ENCODE results near the gene TMEM63B.
"Not testable (repeated sequence)": the region's sequence is repeated elsewhere in the genome, so short reads cannot be mapped to it uniquely, and the experiment has no call there.

Gene TMEM63B

DNA sequence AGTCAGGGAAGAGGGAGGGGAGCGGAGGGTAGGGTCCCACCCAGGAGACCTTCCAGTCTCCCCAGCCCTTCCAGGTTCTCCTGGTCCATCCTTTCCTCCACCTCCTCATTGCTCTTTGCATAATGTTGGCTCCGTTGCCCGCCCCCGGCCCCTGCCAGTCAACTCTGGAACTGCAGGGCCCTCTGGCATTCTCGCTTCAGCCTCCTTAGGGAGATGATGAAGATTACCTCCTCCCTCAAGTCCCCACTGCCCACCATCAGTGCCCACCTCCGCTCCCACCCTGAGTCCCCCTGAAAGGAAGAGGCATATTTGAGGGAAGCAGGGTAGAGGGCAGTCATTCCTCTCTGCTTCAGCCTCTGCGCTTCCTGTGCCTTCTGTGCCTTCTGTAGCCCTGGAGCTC lies 8.5 kb downstream of the TMEM63B start:
- H3K4me3 ChIP-seq (ENCODE audit: low read length): no peak overlapping the region
- no peak for TF ChIP-seq ZNF274 (IDR thresholded peaks at IDR 0.05; ENCODE audit: low read depth, low read length)

DNA sequence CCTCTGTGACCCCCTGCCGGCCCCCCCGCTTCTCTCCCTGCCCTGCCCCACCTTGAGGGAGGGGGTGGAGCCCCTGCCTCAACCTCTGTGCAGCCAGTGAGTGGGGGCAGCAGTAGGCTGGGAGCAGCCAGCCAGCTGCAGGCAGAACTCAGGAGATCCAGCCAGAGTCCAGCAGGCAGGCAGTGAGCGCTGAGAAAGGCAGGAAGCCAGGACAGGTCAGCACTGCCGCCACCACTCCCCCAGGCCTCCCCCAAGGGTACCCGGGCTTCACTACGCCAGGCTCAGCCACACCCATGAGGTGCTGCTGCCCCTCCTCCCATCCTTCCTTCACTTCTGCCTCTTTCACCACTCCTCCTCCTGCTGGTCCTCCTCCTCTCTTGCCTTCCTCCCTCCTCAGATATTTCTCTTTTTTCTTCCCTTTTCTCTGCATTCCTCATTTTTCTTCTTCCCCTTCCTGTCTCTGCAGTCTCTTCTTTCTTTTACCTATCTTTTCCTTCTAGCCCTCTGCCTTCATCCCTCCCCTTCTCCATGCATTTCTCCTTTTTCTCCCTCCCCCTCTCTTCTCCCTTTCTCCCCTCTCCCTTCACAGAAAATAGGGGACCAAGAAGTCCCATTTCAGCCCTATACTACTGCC lies 11.5 kb downstream of the TMEM63B start:
- no peak overlapping the region for H3K4me3 ChIP-seq (ENCODE audit: low read length)
- TF ChIP-seq ZNF274 (IDR thresholded peaks at IDR 0.05; ENCODE audit: low read depth, low read length): no peak

DNA sequence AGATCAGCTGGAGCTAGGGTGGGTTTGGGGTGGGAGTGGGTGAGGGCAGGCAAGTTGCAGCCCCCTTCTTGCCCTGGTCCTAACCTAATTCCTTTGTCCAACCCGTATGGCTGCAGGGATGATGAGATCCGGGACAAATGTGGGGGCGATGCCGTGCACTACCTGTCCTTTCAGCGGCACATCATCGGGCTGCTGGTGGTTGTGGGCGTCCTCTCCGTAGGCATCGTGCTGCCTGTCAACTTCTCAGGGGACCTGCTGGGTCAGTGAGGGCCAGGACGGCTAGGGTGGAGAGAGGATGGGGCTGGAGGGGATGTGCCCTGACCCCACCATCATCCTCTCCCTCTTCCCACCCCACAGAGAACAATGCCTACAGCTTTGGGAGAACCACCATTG lies 12.0 kb downstream of the TMEM63B start:
- TF ChIP-seq ZNF274 (IDR thresholded peaks at IDR 0.05; ENCODE audit: low read depth, low read length): no peak
- no peak overlapping the region for H3K4me3 ChIP-seq (ENCODE audit: low read length)

DNA sequence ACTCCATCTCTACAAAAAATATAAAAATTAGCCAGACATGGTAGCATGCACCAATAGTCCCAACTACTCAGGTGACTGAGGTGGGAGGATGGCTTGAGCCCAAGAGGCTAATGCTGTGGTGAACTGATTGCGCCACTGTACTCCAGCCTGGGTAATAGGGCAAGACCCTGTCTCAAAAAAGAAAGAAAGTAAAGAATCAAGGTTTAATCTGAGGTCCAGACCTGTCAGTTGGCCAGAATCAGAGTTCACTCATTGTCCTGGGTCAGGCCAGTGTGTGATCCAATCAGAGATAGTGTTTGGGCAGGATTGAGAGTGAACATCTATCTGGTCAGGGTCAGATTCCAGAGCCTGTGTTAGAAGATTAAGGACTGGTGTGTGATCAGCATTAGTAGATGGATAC lies 15.5 kb downstream of the TMEM63B start:
- TF ChIP-seq ZNF274 (IDR thresholded peaks at IDR 0.05; ENCODE audit: low read depth, low read length): no peak
- H3K4me3 ChIP-seq (ENCODE audit: low read length): no peak overlapping the region

DNA sequence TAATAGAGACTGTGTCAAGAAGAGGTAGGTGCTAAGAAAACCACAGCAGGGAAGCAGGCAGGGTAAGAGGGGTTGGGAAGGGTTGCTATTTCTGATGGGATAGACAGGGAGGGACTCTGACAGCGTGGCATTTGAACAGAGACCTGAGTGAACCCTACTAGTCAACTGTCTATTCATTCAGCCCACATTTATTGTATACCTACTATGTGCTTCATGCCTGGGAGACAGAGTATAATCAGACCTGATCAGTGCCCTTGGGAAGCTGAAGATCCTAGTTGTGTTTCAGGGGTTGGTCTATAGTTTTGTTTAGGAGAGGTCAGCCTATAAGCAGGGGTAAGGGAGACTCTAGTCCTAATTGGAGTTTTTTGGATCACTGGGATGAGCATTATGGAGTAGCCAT lies 16.4 kb downstream of the TMEM63B start:
- no peak for TF ChIP-seq ZNF274 (IDR thresholded peaks at IDR 0.05; ENCODE audit: low read depth, low read length)
- H3K4me3 ChIP-seq (ENCODE audit: low read length): no peak overlapping the region

DNA sequence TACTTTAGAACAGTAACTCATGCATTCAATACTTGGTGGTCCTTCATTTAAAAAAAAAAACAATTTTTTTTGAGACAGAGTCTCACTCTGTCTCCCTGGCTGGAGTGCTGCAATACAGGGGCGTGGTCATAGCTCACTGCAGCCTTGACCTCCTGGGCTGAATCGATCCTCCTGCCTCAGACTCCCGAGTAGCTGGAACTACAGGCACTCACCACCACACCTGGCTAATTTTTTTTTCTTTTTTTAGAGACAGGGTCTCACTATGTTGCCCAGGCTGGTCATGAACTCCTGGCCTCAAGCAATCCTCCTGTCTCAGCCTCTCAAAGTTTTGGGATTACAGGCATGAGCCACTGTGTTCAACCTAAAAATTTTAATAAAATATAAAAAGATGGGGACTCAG lies 17.2 kb downstream of the TMEM63B start:
- not testable (repeated sequence) for H3K4me3 ChIP-seq (ENCODE audit: low read length)

DNA sequence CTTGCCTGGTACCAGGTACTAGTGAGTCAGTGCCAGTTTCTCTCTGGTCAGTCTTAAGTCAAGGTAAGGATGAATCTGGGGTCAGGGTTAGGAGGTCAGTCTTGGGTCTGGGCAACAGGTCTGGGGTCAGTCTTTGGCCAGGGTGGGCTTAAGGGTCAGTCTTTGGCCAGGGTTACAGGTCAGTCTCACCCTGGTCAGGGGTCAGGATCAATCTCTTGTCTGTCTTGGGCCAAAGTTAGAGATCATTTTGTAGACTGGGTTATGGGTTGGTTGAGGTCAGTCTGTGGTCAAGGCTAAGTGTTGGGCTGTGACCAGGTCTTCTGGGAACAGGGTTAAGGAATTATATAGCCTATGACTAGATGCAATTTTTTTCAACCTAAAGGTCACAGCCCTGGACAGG lies 18.5 kb downstream of the TMEM63B start:
- no peak for TF ChIP-seq ZNF274 (IDR thresholded peaks at IDR 0.05; ENCODE audit: low read depth, low read length)
- H3K4me3 ChIP-seq (ENCODE audit: low read length): no peak overlapping the region

DNA sequence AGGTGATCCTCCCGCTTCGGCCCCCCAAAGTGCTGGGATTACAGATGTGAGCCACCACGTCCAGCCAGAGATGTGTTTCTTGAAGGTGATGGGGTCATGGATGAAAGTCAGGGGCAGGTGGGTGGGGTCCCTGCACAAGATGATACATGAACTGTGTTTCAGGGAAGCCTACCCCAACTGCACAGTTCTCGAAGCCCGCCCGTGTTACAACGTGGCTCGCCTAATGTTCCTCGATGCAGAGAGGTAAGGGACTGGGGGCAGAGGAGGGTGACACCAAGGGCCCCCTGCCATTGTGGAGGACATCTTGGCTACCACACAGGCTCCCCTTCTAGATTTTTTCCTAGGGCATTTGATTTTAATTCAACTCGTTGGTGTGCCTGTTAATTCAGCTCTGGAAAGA lies 19.3 kb downstream of the TMEM63B start:
- no peak for TF ChIP-seq ZNF274 (IDR thresholded peaks at IDR 0.05; ENCODE audit: low read depth, low read length)
- no peak overlapping the region for H3K4me3 ChIP-seq (ENCODE audit: low read length)

DNA sequence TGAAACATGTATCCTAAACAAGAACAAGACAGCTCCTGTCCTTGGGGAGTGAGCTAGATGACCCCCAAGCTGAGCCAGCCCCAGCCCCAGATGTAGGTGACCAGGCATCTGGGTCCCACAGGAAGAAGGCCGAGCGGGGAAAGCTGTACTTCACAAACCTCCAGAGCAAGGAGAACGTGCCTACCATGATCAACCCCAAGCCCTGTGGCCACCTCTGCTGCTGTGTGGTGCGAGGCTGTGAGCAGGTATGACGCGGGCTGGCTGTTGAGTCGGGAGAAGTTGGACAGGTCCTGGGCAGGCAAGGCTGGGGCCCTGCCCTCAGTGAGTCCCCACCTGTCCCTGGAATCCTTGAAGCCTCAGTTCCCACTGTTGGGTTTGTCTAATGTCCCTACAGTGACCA lies 19.9 kb downstream of the TMEM63B start:
- H3K4me3 ChIP-seq (ENCODE audit: low read length): no peak overlapping the region
- no peak for TF ChIP-seq ZNF274 (IDR thresholded peaks at IDR 0.05; ENCODE audit: low read depth, low read length)

DNA sequence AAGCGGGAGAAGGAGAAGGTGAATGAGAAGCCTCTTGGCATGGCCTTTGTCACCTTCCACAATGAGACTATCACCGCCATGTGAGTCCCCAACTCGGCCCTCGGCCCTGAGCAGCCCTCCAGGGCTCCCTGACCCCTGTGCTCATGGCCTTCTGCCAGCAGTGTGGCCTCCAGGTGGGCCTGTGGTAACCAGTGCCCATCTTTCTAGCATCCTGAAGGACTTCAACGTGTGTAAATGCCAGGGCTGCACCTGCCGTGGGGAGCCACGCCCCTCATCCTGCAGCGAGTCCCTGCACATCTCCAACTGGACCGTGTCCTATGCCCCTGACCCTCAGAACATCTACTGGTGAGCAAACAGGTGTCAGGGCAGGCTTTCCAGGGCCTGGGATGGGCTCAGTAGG lies 21.0 kb downstream of the TMEM63B start:
- no peak overlapping the region for H3K4me3 ChIP-seq (ENCODE audit: low read length)
- TF ChIP-seq ZNF274 (IDR thresholded peaks at IDR 0.05; ENCODE audit: low read depth, low read length): no peak

DNA sequence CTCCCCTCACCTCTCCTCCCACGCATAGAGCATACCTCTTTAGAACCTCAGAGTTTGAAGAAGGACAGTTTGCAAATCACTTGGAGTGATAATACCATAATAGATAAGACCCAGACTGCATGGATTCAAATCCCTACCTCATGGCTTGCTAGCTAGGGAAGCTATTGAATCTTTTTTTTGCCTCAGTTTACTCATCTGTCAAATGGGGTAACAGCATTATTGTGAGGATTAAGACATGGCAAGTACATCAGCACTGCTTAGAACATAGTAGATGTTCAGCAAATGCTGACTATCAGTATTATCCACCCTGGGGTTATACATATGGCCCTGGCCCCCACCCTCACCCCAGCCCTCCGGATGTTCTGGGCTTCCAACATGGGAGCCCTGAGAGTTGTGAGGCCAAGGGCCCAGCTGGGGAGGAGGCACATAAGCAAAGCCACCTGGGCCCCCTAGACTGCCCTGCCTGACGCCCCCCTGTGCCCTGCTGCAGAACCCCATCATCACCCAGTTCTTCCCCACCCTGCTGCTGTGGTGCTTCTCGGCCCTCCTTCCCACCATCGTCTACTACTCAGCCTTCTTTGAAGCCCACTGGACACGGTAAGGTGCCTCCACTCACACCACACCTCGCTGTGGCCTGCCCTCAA lies 22.1 kb downstream of the TMEM63B start:
- TF ChIP-seq ZNF274 (IDR thresholded peaks at IDR 0.05; ENCODE audit: low read depth, low read length): no peak
- H3K4me3 ChIP-seq (ENCODE audit: low read length): no peak overlapping the region

DNA sequence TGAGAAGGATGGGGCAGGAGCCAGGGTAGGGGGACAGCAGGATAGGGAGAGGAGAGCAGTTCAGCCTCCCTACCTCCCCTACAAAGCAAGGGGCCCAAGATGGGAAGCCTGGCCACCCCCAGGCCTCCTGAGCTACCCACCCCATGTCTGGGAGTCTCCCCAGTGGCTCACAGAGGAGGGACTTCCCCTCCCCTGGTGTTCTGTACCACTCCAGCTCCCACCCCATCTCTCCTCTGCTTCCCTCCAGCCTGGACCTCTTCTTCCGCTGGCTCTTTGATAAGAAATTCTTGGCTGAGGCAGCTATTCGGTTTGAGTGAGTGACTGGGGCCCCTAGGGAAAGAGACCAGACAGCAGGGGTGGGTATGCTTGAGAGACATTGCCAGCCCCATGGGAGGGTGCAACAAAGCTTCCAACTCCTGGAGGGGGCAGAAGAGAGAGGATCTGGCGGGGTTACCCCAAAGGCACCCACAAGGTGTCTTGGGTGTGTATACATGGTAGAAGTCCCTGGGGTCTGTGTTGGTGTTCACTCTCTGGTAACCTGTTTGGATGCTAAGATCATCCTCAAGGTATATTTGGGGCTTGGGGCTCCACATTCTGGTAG lies 23.1 kb downstream of the TMEM63B start:
- no peak overlapping the region for H3K4me3 ChIP-seq (ENCODE audit: low read length)
- TF ChIP-seq ZNF274 (IDR thresholded peaks at IDR 0.05; ENCODE audit: low read depth, low read length): no peak

DNA sequence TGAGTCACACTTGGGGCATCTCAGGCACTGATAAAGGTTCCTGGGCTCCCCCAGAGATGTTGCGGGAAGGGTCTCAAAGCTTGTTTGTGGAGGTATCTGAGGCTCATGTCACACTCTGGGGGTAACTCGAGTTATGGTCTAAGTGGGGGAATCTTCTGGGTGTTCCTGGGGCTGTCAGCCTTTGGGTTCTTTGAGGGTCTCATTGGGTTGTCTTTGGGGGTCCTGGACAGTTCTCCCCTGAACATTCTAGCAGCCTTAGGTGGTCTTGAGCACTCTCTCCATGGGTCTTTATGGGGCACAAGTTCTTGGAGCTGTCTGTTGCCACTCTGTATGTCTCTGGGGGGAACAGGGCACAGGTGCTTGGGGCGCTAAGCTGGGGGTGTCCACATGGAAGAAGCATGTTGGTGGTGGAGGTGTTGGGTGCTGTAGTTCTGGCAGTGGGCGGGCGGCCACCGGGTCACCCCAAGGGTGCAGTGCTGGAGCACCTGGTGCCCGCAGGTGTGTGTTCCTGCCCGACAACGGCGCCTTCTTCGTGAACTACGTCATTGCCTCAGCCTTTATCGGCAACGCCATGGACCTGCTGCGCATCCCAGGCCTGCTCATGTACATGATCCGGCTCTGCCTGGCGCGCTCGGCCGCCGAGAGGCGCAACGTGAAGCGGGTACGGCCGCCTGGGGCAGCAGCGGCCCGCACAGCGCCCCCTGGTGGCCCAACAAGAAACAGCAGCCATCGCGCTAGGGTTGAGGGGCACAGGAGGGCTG lies 24.2 kb downstream of the TMEM63B start:
- no peak for TF ChIP-seq ZNF274 (IDR thresholded peaks at IDR 0.05; ENCODE audit: low read depth, low read length)
- H3K4me3 ChIP-seq (ENCODE audit: low read length): no peak overlapping the region

DNA sequence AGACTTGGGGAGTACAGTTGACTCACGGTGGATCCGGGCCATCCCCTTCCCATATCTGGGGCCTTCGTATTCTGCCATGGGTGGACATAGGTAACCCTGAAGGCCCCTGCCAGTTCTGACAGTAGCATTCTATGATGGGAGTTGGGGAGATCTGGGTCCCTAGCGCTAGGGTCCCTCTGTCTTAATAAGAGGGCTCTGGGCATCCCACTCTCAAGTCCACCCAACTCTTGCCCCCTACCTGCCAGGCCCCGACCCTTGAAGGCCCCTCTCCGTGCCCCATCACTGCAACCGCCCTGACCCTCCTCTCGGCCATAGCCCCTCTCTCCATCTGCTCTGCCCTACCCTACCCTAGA lies 24.7 kb downstream of the TMEM63B start:
- no peak for TF ChIP-seq ZNF274 (IDR thresholded peaks at IDR 0.05; ENCODE audit: low read depth, low read length)
- H3K4me3 ChIP-seq (ENCODE audit: low read length): no peak overlapping the region

DNA sequence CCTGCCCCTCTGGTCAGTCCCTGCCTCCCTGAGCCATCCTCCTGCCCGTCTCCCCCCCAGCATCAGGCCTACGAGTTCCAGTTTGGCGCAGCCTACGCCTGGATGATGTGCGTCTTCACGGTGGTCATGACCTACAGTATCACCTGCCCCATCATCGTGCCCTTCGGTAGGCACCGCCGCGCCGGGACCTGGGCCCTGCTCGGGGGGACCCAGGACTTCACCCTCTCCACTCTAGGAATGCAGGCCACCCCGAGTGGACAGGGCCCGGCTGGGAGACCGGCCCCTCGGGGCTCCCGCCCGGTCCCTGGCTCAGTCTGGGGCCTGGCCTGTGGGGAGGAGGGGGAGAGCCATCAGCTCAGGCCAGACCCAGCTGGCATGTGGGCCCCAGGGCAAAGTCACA lies 25.2 kb downstream of the TMEM63B start:
- TF ChIP-seq ZNF274 (IDR thresholded peaks at IDR 0.05; ENCODE audit: low read depth, low read length): no peak
- no peak overlapping the region for H3K4me3 ChIP-seq (ENCODE audit: low read length)
